ELR (cell line): ENCODE results near the gene TMEM41A.
"Not testable (repeated sequence)": the region's sequence is repeated elsewhere in the genome, so short reads cannot be mapped to it uniquely, and the experiment has no call there.

Source experiments
- DNase-seq: peaks from one replicate; pipeline ENCODE4 v3.0.0-alpha.2; 2015; ENCODE audit warnings: low read depth

The TMEM41A gene

DNA sequence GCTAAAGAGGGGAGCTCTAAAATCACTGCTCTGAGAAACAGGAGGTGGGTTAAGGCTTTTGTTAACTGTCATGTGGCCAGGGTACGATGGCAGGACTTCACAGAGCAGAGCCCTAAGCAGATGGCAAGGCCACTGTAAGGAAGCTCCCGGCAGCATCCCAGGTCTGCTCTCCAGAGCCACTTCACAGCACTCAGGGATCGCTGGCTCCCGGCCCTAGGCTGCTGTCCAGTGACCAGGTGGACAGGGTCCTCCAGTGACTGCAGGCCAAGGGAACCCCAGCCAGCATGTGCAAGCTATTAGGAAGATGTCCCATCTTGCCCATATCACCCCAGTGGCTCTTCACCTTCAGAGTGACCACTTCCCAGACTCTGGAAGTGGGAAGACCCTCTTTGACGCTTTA, 10.4 kb downstream of the TMEM41A start:
- DNase-seq = no peak

- DNase-seq = no peak
Measured at GRCh38 chr3:185486394-185486793, 12.4 kb downstream of the TMEM41A start.

DNA sequence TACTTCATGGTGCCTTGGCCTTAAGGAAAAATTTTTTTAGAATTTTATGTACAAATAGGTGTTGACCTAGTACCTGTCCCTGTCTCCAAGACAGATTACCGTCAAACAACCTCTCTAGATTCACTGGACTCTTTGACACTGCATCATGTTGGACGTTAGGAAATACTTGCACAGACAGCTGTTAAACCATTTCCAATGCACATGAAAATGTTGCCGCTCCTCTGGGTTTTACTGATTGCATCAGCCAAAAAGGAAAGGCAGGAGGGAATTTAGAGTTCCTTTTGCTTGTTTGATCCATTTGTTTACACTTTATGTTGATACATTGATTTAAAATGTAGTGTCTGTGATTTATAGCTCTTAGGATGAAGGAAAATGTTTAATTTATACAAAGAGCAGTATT, 14.5 kb downstream of the TMEM41A start:
- DNase-seq = no peak

DNA sequence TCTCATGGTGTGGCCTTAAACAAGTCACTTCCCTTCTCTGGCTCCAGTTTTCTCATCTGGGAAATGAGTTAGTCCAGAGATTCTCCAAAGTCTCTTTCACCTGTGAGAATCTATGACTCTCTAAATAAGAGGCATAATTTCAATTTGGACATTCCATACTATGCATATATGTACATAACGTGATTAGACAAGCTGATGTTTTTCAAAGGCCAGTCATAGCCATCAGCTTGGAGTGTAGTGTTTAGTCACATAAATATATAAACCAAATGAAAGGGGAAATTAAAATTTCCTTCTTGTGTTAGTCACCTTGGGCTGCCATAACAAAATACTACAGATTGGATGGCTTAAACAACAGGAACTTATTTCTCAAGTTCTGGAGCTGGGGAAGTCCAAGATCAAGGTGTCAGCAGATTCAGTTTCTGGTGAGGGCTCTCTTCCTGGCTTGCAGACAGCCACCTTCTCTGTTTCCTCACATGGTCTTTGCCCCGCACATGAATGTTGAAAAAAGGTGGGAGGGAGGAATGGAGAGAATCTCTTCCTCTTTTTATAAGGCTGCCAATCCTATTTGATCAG, 19.4 kb downstream of the TMEM41A start:
- no peak for DNase-seq

- no peak for DNase-seq
Measured at GRCh38 chr3:185477316-185477715, 21.5 kb downstream of the TMEM41A start.

DNA sequence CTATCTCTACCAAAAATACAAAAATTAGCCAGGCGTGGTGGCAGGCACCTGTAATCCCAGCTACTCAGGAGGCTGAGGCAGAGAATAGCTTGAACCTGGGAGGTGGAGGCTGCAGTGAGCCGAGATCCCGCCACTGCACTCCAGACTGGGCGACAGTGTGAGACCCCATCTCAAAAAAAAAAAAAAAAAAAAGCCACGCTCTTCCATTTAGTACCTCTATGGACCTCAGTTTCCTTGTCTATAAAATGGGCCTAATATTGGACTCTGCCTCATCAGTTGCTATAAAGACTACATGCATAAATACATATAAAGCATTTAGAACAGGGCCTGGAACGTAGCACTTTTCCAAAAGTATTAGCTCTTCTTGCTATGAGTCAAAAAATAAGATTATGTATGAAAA, 23.9 kb downstream of the TMEM41A start:
- DNase-seq = not testable (repeated sequence)

DNA sequence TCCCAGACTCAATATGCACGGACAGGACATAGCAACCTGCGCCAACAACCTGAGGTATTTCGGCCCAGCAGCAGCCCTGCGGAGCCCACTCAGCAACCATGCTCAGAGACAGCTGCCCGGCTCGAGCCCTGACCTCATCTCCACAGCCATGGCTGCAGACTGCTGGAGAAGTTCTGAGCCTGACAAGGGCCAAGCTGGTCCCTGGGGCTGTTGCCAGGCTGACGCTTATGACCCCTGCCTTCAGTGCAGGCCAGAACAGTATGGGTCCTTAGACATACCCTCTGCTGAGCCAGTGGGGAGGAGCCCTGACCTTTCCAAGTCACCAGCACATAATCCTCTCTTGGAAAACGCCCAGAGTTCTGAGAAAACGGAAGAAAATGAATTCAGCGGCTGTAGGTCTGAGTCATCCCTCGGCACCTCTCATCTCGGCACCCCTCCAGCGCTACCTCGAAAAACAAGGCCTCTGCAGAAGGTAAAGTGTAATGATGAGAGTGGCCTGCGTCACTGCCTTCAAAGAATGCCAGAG, 25.5 kb downstream of the TMEM41A start:
- peak; percentile 19 for DNase-seq

- DNase-seq = no peak
Measured at GRCh38 chr3:185470323-185470722, 28.5 kb downstream of the TMEM41A start.

GRCh38 chr3:185469542-185469941, 29.3 kb downstream of the TMEM41A start:
- DNase-seq = no peak

GRCh38 chr3:185466123-185466522, 32.7 kb downstream of the TMEM41A start:
- not testable (repeated sequence) for DNase-seq

- no peak for DNase-seq
Measured at GRCh38 chr3:185465471-185465870, 33.4 kb downstream of the TMEM41A start.

DNA sequence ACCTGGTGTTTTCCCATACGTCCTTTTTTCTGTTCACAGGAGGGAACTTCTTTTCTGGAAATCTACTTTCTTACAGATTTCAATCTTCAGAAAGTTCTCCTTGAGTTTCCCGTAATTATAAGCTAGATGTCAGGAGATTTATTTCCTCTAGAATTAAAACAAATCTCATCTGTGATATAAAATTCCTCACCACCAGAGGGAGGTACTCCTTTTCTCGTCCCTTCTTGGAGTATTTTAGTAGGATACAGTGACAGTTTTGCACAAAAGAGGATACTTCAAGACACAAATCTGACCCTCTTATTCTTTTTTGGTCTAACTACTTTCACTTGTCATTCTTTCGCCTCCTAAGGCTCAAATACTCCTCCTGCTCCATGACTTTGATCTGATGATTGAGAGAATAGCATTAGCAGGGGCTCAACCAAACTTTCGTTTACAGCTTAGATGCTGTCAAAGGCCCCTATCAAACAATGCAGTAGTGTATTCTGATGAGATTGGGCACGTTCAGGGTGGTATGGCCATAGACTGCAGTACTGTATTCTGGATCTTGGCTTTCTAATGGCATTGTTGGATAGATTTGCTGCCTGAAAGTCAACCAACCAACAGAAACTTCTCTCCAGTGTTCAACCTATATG, 38.0 kb downstream of the TMEM41A start:
- DNase-seq = peak; percentile 55

DNA sequence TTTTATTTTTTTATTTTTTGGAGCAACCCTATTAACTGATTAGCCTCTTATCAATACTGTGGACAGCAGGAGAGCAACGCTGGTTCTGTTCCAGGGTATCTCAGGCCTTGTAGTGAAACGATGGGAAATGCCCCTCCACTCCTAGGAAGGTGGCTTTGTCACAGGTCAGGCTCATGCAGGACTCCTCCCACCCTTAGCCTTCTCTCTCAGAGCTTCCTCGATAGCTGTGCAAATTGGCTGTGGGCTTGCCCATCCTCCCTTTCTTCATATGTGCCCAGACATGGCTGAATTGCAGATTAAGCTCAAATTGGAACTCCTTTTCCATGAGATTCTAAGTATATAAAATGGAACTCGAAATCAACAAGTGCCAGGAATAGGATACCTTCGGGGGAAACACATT, 38.5 kb downstream of the TMEM41A start:
- DNase-seq = no peak

DNA sequence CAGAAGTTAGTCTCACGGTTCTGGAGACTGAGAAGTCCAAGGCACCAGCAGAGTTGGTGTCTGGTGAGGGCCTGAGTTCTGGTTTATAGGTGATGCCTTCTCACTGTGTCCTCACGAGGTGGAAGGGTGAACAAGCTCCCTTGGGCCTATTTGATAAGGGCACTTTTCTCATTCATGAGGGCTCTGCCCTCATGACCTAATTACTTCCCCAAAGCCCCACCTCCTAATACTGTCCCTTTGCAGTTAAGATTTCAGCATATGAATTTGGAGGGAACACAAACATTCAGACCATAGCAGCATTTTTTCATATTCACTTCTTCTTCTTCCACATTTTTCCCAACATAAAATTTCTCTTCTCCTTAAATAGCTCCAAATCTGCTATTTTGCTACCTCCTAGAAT, 41.5 kb downstream of the TMEM41A start:
- no peak for DNase-seq

DNA sequence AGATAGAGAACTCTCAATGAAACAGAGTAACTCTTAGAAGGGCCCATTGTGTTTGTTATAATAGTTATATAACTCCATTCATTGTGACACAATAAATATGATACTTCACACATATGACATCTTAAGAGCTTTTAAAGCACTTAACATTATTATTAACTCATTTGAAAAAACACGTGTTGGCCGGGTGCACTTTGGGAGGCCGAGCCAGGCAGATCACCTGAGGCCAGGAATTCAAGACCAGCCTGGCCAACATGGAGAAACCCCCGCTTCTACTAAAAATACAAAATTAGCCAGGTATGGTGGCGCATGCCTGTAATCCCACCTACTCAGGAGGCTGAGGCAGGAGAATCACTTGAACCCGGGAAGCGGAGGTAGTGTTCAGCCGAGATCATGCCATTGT, 47.4 kb downstream of the TMEM41A start:
- DNase-seq = not testable (repeated sequence)

GRCh38 chr3:185448107-185448506, 50.7 kb downstream of the TMEM41A start:
- DNase-seq = no peak

GRCh38 chr3:185444329-185444728, 54.5 kb downstream of the TMEM41A start:
- DNase-seq = no peak

DNA sequence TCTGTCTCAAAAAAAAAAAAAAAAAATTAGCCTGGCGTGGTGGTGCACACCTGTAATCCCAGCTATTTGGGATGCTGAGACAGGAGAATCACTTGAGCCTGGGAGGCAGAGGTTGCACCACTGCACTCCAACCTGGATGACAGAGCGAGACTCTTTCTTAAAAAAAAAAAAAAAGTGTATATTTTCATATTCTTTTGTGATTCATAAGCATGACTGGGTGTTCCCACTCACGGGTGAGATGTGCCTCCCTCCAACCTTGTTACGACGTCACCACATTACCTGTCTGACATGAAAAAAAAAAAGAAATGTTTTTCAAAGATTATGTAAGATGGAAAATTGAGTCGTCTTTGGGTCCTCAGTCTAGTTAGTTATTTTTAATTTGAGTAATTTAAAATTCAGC, 56.8 kb downstream of the TMEM41A start:
- DNase-seq = no peak

DNA sequence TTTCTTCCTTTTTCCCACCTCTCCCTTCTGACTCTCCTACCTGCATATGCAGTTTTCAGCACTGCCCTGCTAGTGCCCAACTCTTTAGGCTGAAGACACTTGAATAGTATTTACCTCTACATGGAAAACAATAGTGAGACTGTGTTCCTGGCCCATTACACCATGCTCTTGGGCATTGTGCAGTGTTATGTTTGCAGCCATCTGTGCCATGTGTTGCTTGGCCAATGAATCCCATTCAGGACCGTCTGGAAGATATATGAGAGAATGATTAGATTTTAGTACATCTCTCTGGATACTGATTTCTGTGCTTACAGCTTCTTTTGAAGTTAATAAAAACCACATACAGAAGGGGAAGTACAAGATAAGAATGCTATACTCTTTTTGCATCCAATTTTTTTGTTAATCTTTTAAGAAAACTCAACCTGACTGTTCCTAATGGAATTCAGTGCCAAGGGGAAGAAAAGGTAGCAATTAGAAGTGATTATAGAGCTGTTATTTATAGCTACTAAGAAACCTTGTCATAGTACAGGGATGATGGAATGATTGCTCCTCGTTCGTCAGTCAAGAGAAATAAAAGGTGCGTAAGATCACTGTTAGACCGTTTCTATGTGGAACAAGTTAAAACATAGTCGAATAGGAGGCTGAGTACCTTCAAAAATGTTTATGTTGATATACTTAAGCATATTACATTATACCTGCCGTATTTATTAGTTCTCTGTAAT, 58.9 kb downstream of the TMEM41A start:
- DNase-seq = no peak
